Hematopoietic multipotent progenitor cell treated with erythropoietin and hydrocortisone succinate and interleukin-3 and kit ligand, for 4 days (in vitro differentiated cells): ENCODE data around the gene FBF1.

Experiments
- DNase-seq: peaks from one replicate; pipeline ENCODE4 v3.0.0-alpha.2; 2015

FBF1 gene

DNA sequence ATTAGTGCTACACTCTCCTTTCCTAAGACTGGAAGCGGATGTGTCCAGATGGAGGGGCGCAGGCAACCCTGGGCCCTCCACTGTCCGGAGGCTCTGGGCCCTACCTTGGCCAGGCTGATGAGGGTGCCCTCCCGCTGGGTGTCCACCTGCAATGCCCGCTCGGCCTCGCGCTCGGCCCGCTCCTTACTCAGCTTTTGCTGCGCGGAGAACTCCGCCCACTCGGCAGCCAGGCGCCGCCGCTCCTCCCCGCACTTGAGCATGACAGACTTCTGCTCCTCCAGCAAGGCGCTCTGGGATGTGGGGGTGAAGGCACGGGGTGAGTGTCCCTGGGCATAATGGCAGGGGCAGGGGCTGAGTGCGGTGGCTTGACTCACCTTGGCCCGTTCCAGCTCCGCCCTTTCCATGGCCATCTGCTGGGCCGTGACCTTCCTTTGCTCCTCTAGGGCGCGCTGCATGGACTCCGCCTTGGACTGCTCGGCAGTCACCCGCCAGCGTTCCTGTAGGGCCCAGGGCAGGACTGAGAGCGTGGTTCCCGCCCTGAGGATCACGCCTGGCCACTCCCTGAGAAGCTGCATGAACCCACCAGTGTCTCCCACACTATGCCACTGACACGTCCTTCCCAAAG is 26.1 kb downstream of the FBF1 start:
- DNase-seq, result no peak

- DNase-seq, result no peak
Measured at GRCh38 chr17:75913537-75914210, 27.2 kb downstream of the FBF1 start.

GRCh38 chr17:75910699-75911098 is 30.1 kb downstream of the FBF1 start:
- no peak for DNase-seq

GRCh38 chr17:75909812-75910274 is 31.0 kb downstream of the FBF1 start:
- peak; percentile 58 for DNase-seq

DNA sequence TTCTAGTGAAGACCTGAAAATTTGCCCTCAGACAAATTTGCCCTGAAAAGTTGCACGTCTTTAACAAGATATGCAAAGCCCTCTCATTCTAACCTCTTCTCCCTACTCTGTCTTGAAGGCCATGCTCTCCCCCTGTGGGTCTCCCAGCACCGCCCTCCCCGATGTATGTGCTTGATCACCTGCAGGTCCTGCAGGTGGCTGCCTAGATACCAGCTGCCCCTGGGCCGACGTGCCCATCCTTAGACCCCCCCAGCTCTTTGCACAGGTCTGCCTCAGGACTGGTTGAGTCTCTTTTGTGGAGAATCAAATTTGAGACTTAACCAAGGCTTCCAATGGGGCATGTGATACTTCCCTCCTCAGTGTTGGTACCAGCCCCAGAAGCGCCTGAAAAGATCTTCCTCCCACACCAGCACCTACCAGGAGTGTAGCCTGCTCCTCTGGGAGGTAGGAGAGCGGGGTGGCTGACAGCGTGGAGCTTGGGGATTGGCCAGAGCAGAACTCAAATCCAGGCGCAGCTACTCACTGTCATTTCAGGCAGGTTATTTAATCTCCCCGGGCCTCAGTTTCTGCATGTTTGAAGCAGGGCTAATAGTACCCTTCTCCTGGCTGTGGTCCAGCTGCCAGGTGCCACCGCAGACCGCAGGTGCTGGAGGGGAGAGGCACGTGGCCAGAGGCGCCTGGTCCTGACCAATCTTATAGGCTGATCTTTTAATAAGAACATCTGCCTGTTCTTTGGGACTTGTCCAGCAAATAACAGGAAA is 31.6 kb downstream of the FBF1 start:
- DNase-seq, result no peak

GRCh38 chr17:75908201-75908600 is 32.6 kb downstream of the FBF1 start:
- no peak for DNase-seq

DNA sequence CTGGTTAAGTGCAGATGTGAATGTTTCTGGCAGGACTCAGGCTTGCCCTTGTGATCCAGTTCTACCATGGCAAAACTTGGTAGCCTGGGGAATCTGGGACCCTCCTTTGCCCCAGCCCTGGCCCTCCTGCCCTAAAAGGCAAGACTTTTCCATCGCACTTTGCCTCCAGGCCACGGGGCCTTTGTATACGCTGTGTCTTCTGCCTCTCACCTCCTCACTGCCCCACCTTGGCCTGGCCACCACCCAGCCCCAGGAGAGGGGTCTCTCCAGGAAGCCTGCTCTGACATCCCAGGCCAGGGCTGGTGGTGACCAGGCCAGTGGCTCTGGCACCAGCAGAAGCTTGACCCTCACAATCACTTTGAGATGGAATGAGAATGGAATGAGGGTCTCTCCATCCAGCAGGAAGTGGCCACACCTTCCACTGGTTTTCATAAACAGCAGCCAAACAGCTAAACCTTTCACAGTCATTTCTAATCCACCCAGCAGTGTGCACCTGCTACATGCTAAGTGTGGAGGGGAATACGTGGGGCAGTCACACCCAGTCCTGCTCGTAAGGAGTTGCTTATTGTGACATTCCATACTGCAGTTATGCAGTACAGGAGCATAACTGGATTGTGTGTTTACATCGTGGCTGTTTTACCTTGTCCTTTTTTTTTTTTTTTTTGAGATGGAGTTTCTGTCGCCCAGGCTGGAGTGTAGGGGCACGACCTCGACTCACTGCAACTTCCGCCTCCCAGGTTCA is 34.5 kb downstream of the FBF1 start:
- no peak for DNase-seq

DNA sequence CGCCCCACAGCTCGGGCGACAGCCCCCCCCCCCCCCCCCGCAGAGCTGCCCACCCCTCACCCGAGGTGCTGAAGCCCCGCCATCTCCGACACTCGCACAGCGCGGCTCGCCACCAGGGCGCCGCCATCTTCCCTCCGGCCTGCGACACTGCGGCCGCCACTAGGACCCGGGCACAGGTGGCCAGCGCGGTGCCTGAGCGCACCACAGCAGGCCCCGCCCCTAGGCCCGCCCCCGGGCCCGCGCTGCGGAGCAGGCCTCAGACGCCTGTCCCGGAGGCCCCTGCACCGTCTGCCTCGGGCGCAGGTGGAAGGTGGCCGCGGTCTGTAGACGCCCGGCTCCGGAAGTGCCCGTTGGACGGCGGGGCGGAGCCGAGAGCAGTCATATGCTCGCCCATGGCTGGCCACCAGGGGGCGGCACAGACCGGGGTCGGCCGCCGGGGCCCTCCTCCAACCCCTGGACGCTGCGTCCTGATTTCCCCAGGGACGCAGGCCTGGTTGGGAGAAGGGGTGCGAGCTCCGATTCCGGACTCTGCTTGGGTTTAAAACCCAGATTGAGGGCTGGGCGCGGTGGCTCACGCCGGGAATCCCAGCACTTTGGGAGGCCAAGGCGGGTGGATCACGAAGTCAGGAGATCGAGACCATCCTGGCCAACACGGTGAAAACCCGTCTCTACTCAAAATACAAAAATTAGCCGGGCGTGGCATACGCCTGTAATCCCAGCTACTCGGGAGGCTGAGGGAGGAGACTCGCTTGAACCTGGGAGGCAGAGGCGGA is 35.9 kb downstream of the FBF1 start, which contains the start of gene MRPL38:
TSS of gene MRPL38 (minus strand) at position 136 of the 773 bp plus-strand sequence. CDS start at position 127, 9 bp downstream.
- DNase-seq, result peak; percentile 98

DNA sequence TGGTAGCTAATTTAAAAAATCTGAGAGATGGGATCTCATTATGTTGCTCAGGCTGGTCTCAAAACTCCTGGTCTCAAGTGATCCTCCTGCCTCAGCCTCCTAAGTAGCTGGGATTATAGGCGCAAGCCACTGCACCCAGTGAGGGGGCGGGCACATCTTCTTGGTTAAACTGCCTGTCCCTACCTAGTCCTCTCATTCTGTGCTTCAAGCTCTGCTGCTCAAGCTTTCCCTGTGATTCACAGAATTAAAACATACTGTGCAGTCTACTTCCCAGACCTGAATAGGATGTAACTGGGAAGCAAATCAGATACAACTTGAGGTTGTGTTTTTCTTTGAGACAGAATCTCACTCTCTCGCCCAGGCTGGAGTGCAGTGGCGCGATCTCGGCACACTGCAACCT is 38.4 kb downstream of the FBF1 start:
- no peak for DNase-seq

GRCh38 chr17:75901727-75902126 is 39.1 kb downstream of the FBF1 start:
- no peak for DNase-seq

- no peak for DNase-seq
Measured at GRCh38 chr17:75900691-75901533, 39.9 kb downstream of the FBF1 start.

DNA sequence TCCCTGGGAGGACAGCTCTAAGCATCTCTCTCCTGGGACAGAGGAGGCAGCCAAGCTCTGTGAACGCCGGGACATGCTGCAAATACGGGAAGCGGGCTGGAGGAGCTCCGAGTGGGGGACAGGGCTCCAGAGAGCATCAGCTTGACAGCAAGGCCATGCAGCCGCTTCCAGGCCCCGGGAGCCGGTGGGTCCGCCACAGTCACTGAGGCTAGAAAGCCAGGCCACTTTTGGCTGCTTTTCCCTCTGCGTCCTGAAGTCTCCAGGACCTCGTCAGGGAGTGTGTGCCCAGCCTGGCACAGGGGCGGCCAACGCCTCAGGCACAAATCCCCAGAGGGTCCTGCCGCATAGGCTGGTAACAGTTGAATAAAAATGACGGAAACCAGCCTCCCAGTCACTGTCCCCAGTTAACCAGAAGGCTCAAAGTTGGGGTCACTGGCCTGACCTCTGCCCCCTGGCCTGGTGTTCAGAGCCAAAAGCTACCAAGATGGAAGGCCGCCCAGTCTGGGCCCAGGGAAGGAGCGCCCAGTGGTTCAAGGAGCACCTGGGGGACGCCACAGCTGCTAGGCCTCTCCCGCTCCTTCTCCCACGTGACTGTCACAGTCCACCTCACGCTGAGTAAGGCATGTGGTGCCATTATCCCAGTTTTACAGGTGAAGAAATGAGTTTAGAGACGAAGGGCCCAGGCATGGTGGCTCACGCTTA is 40.9 kb downstream of the FBF1 start:
- DNase-seq, result no peak

GRCh38 chr17:75899353-75899752 is 41.5 kb downstream of the FBF1 start:
- DNase-seq, result no peak

DNA sequence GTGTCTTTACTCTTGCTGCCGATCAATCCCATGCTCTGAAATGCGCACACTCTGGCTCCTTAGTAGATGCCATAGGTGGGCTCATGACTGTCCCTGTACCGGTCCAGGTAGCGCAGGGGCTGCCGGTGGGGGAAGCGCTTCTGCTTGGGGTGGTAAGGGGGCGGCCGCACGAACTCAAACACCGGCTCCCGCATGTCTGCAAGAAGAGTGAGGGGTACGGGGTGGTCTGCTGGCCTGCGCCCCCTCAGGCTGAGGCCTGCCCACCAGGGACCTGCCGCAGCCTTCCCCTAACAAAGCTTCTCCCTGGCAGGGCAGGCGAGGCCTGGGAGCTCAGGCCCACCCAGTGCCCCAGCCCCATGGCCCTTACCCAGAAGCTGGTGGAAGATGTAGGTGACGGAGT is 42.1 kb downstream of the FBF1 start:
- no peak for DNase-seq

- DNase-seq, result no peak
Measured at GRCh38 chr17:75898065-75898464, 42.8 kb downstream of the FBF1 start.

DNA sequence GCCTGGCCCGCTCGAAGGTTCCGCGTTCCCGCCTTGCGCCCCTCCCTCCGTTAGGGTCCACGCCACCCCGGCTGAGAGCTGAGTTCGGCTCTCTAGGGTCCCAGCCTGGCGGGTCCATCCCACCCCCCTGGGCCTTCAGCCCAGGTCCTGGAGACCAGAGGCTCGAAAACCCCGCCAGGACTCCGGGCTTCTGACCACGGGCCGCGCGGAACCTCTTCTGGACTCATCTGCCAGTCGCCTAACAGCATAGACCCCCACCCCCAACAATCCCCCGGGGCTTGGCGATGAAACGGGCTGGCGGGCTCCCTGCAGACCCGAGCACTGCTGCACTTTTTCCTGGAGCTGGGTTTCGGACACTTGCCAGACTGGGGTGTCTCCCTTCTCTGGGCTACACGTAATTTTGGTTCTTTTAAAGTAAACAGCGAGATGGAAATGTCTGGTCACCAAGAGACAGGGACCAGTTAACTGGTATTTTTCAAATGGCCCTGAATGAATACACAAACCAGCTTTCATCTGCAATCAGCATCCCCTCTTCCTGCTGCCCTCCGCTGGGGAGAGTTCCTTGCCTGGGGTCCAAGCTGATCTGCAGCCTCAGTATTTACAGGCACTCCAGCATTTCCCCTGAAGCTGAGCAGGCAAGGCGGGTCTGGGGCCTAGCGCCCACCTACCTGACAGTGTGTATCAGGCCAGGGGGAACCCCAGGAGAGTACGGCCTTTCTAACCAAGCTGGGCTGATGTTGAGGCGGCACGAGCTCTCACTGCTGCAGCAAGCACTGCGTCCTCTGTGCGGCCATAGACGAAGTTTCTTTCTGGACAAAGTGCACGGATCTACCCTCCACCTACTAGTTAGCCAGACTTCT is 43.5 kb downstream of the FBF1 start:
- DNase-seq, result no peak

GRCh38 chr17:75896415-75897159 is 44.3 kb downstream of the FBF1 start, which contains the start of gene TRIM65:
Gene TRIM65, minus strand, starts transcription at chr17:75896951. Its CDS starts 14 bp downstream, at chr17:75896937.
- peak; percentile 92 for DNase-seq

DNA sequence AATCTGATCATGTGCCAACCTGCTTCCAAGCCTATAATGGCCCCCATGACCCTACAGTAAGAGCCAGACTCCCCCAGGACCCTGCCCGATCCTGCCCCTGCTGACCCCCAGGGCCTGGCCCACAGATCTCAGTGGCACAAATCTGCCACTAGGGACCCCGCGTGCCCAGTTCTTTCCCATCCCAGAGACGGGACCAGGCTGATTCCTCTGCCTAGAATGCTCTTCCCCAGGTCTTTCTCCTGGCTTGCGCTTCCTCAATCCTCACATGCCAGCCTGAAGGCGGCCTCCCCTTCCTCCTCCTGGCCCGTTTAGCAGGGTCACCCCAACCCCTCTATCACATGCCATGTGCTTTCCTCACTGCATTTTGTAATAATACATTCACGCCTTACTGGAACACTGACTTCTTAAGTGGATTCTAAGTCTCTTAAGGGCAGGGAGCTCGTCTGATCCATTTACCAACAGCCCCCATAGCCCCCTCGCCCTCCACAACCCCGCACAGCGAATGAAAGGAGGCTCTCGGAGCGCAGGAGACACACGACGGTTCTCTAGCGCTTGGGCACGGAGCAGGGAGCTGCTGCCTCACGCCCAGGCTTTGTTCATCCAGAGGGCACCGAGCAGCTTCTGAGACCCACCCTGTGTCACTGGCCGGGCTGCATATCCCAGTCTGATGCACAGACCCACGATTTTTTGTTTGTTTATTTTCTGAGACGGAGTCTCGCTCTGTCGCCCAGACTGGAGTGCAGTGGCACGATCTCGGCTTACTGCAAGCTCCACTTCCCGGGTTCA is 45.3 kb downstream of the FBF1 start:
- peak; percentile 68 for DNase-seq
